ENCODE data around the gene DPP6. TPM values are rescaled to one million over a fixed set of nuclear protein-coding genes. Genes with fewer than 3 reads are reported as not detected.

Gene DPP6
- polyA plus RNA-seq, 1 of the 3 experiments (the other 2 are of a cell fraction) = not detected

GRCh38 chr7:154256150-154256549, 204.0 kb downstream of the DPP6 start:
- TF ChIP-seq TAF1 (IDR thresholded peaks at IDR 0.05; ENCODE audit: borderline replicate concordance, low read depth, low read length) = no peak
- no peak for TF ChIP-seq EP300 (IDR thresholded peaks at IDR 0.05; ENCODE audit: borderline replicate concordance in 1 of 2, low read depth in 1 of 2, low read length in 1 of 2)
- TF ChIP-seq NFIC (IDR thresholded peaks at IDR 0.05; ENCODE audit: borderline replicate concordance) = no peak
- no peak for TF ChIP-seq SIN3A (IDR thresholded peaks at IDR 0.05; ENCODE audit: borderline replicate concordance, low read depth, low read length)
- TF ChIP-seq SMC3 (IDR thresholded peaks at IDR 0.05; ENCODE audit: low read depth, low read length) = no peak
- no peak for TF ChIP-seq FOXJ3 (CRISPR knock-in tag; IDR thresholded peaks at IDR 0.05)
- no peak for TF ChIP-seq CHD2 (IDR thresholded peaks at IDR 0.05; ENCODE audit: low read length, partially characterized antibody)
- no peak for TF ChIP-seq PBX3 (IDR thresholded peaks at IDR 0.05)
- TF ChIP-seq NRF1 (IDR thresholded peaks at IDR 0.05; ENCODE audit: low read depth, low read length) = no peak
- CTCF ChIA-PET = no interaction called here
- Histone ChIP-seq H3K27me3 (ENCODE audit: insufficient read depth) (no peaks in the 10 kb centered on the region), H3K9me2 (no peaks in the 10 kb centered on the region), H3K4me1 (ENCODE audit: control insufficient read depth in 1 of 2, insufficient read depth in 2 of 2, low read depth in 1 of 2, low read length in 1 of 2) (peaks cover 0 to 2% of the 10 kb centered on the region in 2 experiments; a peak in 1 of 4 replicates), H3K36me3 (replicated peaks in 1 of 2; ENCODE audit: control insufficient read depth in 1 of 2, insufficient read depth in 2 of 2, low read length in 1 of 2) (no peaks in the 10 kb centered on the region), H3K4me3 (ENCODE audit: low read depth in 2 of 2, low read length in 1 of 2) (no peak overlapping the region), H3K79me2 (ENCODE audit: insufficient read depth) (no peaks in the 10 kb centered on the region), H2AFZ (ENCODE audit: low read depth) (no peak overlapping the region), H3K4me2 (no peak overlapping the region), H3K9ac (no peak overlapping the region), H3F3A (replicated peaks; ENCODE audit: insufficient read depth) (no peaks in the 10 kb centered on the region), H3K27ac (ENCODE audit: low read depth in 2 of 2, low read length in 1 of 2) (no peak overlapping the region), H3K9me3 (no peaks in the 10 kb centered on the region), H4K20me1 (ENCODE audit: insufficient read depth) (no peaks in the 10 kb centered on the region)
- DNase-seq = no peak
- POLR2A ChIA-PET = no interaction called here
- 53% methylated on average over 8 of the region's 8 CpGs for WGBS (ENCODE audit: low lambda C conversion rate)

GRCh38 chr7:154259396-154259795, 207.2 kb downstream of the DPP6 start:
- H3K4me3 ChIP-seq (ENCODE audit: low read depth in 2 of 2, low read length in 1 of 2) = no peak overlapping the region
- no peak overlapping the region for H2AFZ ChIP-seq (ENCODE audit: low read depth)
- H3K9me2 ChIP-seq = no peaks in the 10 kb centered on the region
- H3K4me2 ChIP-seq = no peak overlapping the region
- no peaks in the 10 kb centered on the region for H3F3A ChIP-seq (replicated peaks; ENCODE audit: insufficient read depth)
- no peaks in the 10 kb centered on the region for H4K20me1 ChIP-seq (ENCODE audit: insufficient read depth)
- TF ChIP-seq NRF1 (IDR thresholded peaks at IDR 0.05; ENCODE audit: low read depth, low read length) (no peak), PBX3 (IDR thresholded peaks at IDR 0.05) (no peak), EP300 (IDR thresholded peaks at IDR 0.05; ENCODE audit: borderline replicate concordance in 1 of 2, low read depth in 1 of 2, low read length in 1 of 2) (no peak), NFIC (IDR thresholded peaks at IDR 0.05; ENCODE audit: borderline replicate concordance) (no peak), USF1 (IDR thresholded peaks at IDR 0.05; ENCODE audit: borderline replicate concordance, low read depth) (no peak), TEAD4 (IDR thresholded peaks at IDR 0.05; ENCODE audit: borderline replicate concordance, insufficient read depth) (no peak), ELF1 (IDR thresholded peaks at IDR 0.05) (no peak), GABPA (IDR thresholded peaks at IDR 0.05; ENCODE audit: low read depth) (no peak), CTCF (IDR thresholded peaks at IDR 0.05) (no peak), TCF12 (IDR thresholded peaks at IDR 0.05) (no peak), CHD2 (IDR thresholded peaks at IDR 0.05; ENCODE audit: low read length, partially characterized antibody) (no peak), FOXJ3 (CRISPR knock-in tag; IDR thresholded peaks at IDR 0.05) (no peak)
- H3K36me3 ChIP-seq (replicated peaks in 1 of 2; ENCODE audit: control insufficient read depth in 1 of 2, insufficient read depth in 2 of 2, low read length in 1 of 2) = no peaks in the 10 kb centered on the region
- no peak overlapping the region for H3K9ac ChIP-seq
- no peak overlapping the region for H3K27ac ChIP-seq (ENCODE audit: low read depth in 2 of 2, low read length in 1 of 2)
- H3K27me3 ChIP-seq (ENCODE audit: insufficient read depth) = no peaks in the 10 kb centered on the region
- POLR2A ChIA-PET = no interaction called here
- CTCF ChIA-PET = interaction anchor here (1.1 kb wide), 1 partner anchor 11 kb away, joined by 3 read pairs; no protein-coding TSS in a partner anchor
- no peaks in the 10 kb centered on the region for H3K79me2 ChIP-seq (ENCODE audit: insufficient read depth)
- no peaks in the 10 kb centered on the region; the same call in 1 of the 2 replicates for H3K9me3 ChIP-seq
- WGBS (ENCODE audit: low lambda C conversion rate) = 12% methylated on average over 3 of the region's 3 CpGs
- DNase-seq = no peak
- H3K4me1 ChIP-seq (ENCODE audit: control insufficient read depth in 1 of 2, insufficient read depth in 2 of 2, low read depth in 1 of 2, low read length in 1 of 2) = peaks cover 0 to 2% of the 10 kb centered on the region in 2 experiments; a peak in 1 of 4 replicates
